ENCODE measurements around the gene ERCC1.
A peak's percentile ranks its signal among the peaks of the same experiment; 100 is the strongest.
"Not testable (repeated sequence)": the region's sequence is repeated elsewhere in the genome, so short reads cannot be mapped to it uniquely, and the experiment has no call there.

The ERCC1 gene

GRCh38 chr19:45455707-45456499 is 32.2 kb upstream of the ERCC1 start:
- peak; percentile 93 for DNase-seq (ENCODE audit: low spot score)

GRCh38 chr19:45451850-45452387 is 28.2 kb upstream of the ERCC1 start:
- DNase-seq (ENCODE audit: low spot score) = no peak

GRCh38 chr19:45451131-45451849 is 27.6 kb upstream of the ERCC1 start:
- peak; percentile 42 for DNase-seq (ENCODE audit: low spot score)

GRCh38 chr19:45450012-45450333 is 26.3 kb upstream of the ERCC1 start:
- DNase-seq (ENCODE audit: low spot score) = no peak

- DNase-seq (ENCODE audit: low spot score) = no peak
These were observed 25.2 kb upstream of the ERCC1 start for GRCh38 chr19:45448887-45449299.

- no peak for DNase-seq (ENCODE audit: low spot score)
These were observed 24.7 kb upstream of the ERCC1 start for GRCh38 chr19:45448425-45448756.

- peak; percentile 44 for DNase-seq (ENCODE audit: low spot score)
These were observed 23.2 kb upstream of the ERCC1 start for GRCh38 chr19:45446944-45447343.

GRCh38 chr19:45446295-45446694 is 22.6 kb upstream of the ERCC1 start:
- DNase-seq (ENCODE audit: low spot score) = no peak

GRCh38 chr19:45445139-45445538 is 21.4 kb upstream of the ERCC1 start:
- DNase-seq (ENCODE audit: low spot score) = no peak

GRCh38 chr19:45444318-45445041 is 20.8 kb upstream of the ERCC1 start:
- peak; percentile 91 for DNase-seq (ENCODE audit: low spot score)

- DNase-seq (ENCODE audit: low spot score) = peak; percentile 94
These were observed 20.0 kb upstream of the ERCC1 start for GRCh38 chr19:45443462-45444317.

GRCh38 chr19:45442778-45443461 is 19.2 kb upstream of the ERCC1 start:
- DNase-seq (ENCODE audit: low spot score) = no peak

GRCh38 chr19:45442408-45442777 is 18.7 kb upstream of the ERCC1 start:
- DNase-seq (ENCODE audit: low spot score) = no peak

- peak; percentile 37 for DNase-seq (ENCODE audit: low spot score)
These were observed 17.3 kb upstream of the ERCC1 start for GRCh38 chr19:45440873-45441654.

GRCh38 chr19:45440259-45440638 is 16.5 kb upstream of the ERCC1 start:
- DNase-seq (ENCODE audit: low spot score) = no peak

- DNase-seq (ENCODE audit: low spot score) = peak; percentile 75
These were observed 16.0 kb upstream of the ERCC1 start for GRCh38 chr19:45439569-45440258.

GRCh38 chr19:45439190-45439568 is 15.5 kb upstream of the ERCC1 start:
- DNase-seq (ENCODE audit: low spot score) = no peak

GRCh38 chr19:45437328-45437727 is 13.6 kb upstream of the ERCC1 start:
- DNase-seq (ENCODE audit: low spot score) = no peak

- DNase-seq (ENCODE audit: low spot score) = not testable (repeated sequence)
These were observed 8.8 kb upstream of the ERCC1 start for GRCh38 chr19:45432543-45432942.

- DNase-seq (ENCODE audit: low spot score) = peak; percentile 34
These were observed 7.3 kb upstream of the ERCC1 start for GRCh38 chr19:45431008-45431407.

All from AG20443 (cell line).